Measurements from ENCODE around the gene LRRC27.

LRRC27 gene

GRCh38 chr10:132361581-132362101 lies 29.6 kb downstream of the LRRC27 start:
- ChIA-PET POLR2A (no interaction called here), CTCF (interaction anchor here (0.6 to 3.7 kb wide), 9 partner anchors 8 to 275 kb away, joined by 3 to 28 read pairs (median 4); no protein-coding TSS in a partner anchor)
- TF ChIP-seq, protein P1, sequence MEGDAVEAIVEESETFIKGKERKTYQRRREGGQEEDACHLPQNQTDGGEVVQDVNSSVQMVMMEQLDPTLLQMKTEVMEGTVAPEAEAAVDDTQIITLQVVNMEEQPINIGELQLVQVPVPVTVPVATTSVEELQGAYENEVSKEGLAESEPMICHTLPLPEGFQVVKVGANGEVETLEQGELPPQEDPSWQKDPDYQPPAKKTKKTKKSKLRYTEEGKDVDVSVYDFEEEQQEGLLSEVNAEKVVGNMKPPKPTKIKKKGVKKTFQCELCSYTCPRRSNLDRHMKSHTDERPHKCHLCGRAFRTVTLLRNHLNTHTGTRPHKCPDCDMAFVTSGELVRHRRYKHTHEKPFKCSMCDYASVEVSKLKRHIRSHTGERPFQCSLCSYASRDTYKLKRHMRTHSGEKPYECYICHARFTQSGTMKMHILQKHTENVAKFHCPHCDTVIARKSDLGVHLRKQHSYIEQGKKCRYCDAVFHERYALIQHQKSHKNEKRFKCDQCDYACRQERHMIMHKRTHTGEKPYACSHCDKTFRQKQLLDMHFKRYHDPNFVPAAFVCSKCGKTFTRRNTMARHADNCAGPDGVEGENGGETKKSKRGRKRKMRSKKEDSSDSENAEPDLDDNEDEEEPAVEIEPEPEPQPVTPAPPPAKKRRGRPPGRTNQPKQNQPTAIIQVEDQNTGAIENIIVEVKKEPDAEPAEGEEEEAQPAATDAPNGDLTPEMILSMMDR (IDR thresholded peaks at IDR 0.05; ENCODE audit: insufficient read depth, low read length, missing control alignments) = no peak
- DNase-seq (ENCODE audit: low read depth, low spot score) = no peak
- H3K4me3 ChIP-seq (ENCODE audit: low read depth, low read length) = no peak overlapping the region

- ChIA-PET POLR2A (no interaction called here), CTCF (interaction anchor here (0.6 to 3.7 kb wide), 3 partner anchors 9 to 274 kb away, joined by 3 to 28 read pairs (median 5); no protein-coding TSS in a partner anchor)
- TF ChIP-seq, protein P1 (IDR thresholded peaks at IDR 0.05; ENCODE audit: insufficient read depth, low read length, missing control alignments) = no peak
- no peak for DNase-seq (ENCODE audit: low read depth, low spot score)
- H3K4me3 ChIP-seq (ENCODE audit: low read depth, low read length) = no peak overlapping the region
Observed at GRCh38 chr10:132362151-132362611, 30.2 kb downstream of the LRRC27 start.

DNA sequence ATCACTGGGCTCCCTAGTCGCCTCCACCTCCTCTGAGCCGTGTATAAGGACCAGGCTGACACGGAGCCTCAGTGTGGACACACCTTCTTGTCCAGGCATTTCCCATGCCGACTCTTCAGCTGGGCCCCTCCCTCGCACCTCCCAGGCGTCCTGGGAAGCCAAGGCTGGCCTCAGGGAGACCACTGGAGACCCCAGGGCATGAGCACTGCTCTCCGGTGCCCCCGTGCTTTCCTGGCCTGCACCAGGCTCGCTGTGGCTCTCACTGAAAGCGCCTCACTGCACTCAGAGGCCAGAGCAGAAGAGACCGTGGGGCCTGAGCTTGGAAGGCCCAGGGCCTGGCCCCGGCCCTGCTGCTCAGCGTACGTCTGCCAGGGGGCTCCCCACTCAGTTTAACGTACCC lies 31.4 kb downstream of the LRRC27 start:
- no peak for DNase-seq (ENCODE audit: low read depth, low spot score)
- TF ChIP-seq, protein P1 (IDR thresholded peaks at IDR 0.05; ENCODE audit: insufficient read depth, low read length, missing control alignments) = no peak
- ChIA-PET CTCF (interaction anchor here (1.0 kb wide), 1 partner anchor 10 kb away, joined by 3 read pairs; no protein-coding TSS in a partner anchor), POLR2A (no interaction called here)
- H3K4me3 ChIP-seq (ENCODE audit: low read depth, low read length) = no peak overlapping the region

DNA sequence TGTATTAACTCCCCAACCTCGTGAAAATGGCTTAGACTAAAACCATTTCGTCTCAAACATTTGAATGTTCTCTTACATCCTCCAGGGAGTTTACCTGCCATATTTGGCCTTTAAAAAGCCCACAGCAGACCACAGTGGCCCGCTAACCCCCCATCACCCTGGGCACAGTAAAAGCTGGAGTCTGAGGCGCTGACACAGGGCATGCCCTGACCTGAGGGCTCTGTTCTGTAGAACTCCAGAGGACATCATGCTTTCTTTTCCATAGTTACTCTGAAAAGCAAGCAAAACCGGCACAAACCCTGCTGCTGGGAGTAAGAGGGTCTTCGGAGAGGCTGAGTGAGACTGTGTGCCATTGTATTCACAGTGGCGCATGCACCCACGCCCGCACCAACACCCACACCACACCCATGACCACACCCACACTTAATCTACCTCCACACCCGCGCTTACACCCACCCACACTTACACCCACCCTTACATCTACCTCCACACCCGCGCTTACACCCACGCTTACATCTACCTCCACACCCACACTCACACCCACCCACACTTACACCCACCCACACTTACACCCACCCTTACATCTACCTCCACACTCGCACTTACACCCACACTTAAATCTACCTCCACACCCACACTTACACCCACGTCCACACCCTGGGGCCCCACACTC lies 32.1 kb downstream of the LRRC27 start:
- DNase-seq (ENCODE audit: low read depth, low spot score) = peak; percentile 45
- POLR2A ChIA-PET = no interaction called here
- TF ChIP-seq, protein P1 (IDR thresholded peaks at IDR 0.05; ENCODE audit: insufficient read depth, low read length, missing control alignments) = no peak
- H3K4me3 ChIP-seq (ENCODE audit: low read depth, low read length) = no peak overlapping the region
- CTCF ChIA-PET = interaction anchor here (0.8 to 1.0 kb wide), 2 partner anchors 11 to 13 kb away, joined by 3 read pairs; no protein-coding TSS in a partner anchor

DNA sequence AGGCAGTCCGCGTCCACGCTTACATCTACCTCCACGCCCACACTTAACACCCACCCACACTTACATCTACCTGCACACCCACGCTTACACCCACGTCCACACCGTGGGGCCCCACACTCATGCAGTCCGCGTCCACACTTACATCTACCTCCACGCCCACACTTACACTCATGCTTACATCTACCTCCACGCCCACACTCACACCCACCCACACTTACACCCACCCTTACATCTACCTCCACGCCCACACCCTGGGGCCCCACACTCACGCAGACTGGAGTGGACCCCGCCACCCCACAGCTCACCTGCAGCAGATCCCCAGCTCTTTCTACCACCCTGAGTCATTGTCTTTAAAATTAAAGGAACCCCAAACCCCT lies 32.6 kb downstream of the LRRC27 start:
- TF ChIP-seq, protein P1 (IDR thresholded peaks at IDR 0.05; ENCODE audit: insufficient read depth, low read length, missing control alignments) = no peak
- ChIA-PET POLR2A (no interaction called here), CTCF (interaction anchor here (0.8 kb wide), 1 partner anchor 14 kb away, joined by 3 read pairs; no protein-coding TSS in a partner anchor)
- no peak overlapping the region for H3K4me3 ChIP-seq (ENCODE audit: low read depth, low read length)
- DNase-seq (ENCODE audit: low read depth, low spot score) = no peak

DNA sequence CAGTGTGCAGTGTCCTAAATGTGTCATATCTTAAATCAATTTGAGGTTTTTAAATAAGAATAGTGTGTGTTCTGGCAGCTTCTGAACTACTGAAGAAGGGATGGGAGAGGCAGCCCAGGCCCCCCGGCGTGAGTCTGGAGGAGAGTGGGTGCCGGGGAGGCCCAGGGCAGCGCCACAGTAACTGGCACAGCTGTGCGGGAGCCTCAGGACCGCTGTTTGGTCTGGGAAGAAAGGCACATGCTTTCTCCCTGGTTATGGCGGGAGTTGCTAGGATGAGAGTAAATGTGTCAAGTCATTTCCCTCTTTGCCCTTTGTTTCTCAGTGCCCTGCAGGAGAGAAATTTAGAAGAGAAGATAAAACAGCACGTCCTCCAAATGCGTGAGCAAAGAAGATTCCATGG lies 33.1 kb downstream of the LRRC27 start:
- DNase-seq (ENCODE audit: low read depth, low spot score) = no peak
- no peak overlapping the region for H3K4me3 ChIP-seq (ENCODE audit: low read depth, low read length)
- POLR2A ChIA-PET = no interaction called here
- TF ChIP-seq, protein P1 (IDR thresholded peaks at IDR 0.05; ENCODE audit: insufficient read depth, low read length, missing control alignments) = no peak
- CTCF ChIA-PET = interaction anchor here (0.8 kb wide), 1 partner anchor 14 kb away, joined by 3 read pairs; no protein-coding TSS in a partner anchor

Data from AG04449 (cell line).